WTC11 (cell line): ENCODE measurements around the gene TWIST1. TPM values are rescaled to one million over a fixed set of nuclear protein-coding genes. Genes with fewer than 3 reads are reported as not detected.

Source experiments
- ATAC-seq: fragments of 200-7000 bp; cut with Tn5 transposase; 2 replicates; pipeline ENCODE4 v1.10.0; 2021; ENCODE audit warnings: mild to moderate bottlenecking, moderate library complexity
- CTCF ChIA-PET: fragments of 300-600 bp; sonication (Branson Sonifier 250); formaldehyde crosslinking; loops from one replicate; lab custom pipeline; 2021; ENCODE audit warnings: antibody characterized with exemption; lab: Charles Lee
- POLR2A ChIA-PET: fragments of 350-600 bp; sonication (Branson Sonifier 250); formaldehyde crosslinking; loops from one replicate; lab custom pipeline; 2021; ENCODE audit warnings: antibody characterized with exemption; lab: Charles Lee
- DNase-seq: peaks from one replicate; pipeline ENCODE4 v3.0.0; 2021; ENCODE audit warnings: low spot score
- H3K27ac Mint-ChIP-seq: 2 replicates; pipeline ENCODE4 v1.8.0; 2021; ENCODE audit warnings: mixed read lengths
- H3K27me3 Mint-ChIP-seq: 2 replicates; pipeline ENCODE4 v1.8.0; 2021; ENCODE audit warnings: low read depth, mild to moderate bottlenecking, moderate library complexity, mixed read lengths
- H3K36me3 Mint-ChIP-seq: 2 replicates; pipeline ENCODE4 v1.8.0; 2021; ENCODE audit warnings: mixed read lengths
- H3K4me1 Mint-ChIP-seq: 2 replicates; pipeline ENCODE4 v1.8.0; 2022; ENCODE audit warnings: mixed read lengths
- H3K4me3 Mint-ChIP-seq: 2 replicates; pipeline ENCODE4 v1.8.0; 2021; ENCODE audit warnings: mild to moderate bottlenecking, moderate library complexity, mixed read lengths
- H3K9me3 Mint-ChIP-seq: 2 replicates; pipeline ENCODE4 v1.8.0; 2021; ENCODE audit warnings: mixed read lengths
- ATF1 ChIP-seq: sonication (generic); formaldehyde crosslinking; IDR thresholded peaks from 2 replicates; pipeline ENCODE4 v1.8.1; 2023; ENCODE audit warnings: mild to moderate bottlenecking, moderate library complexity, missing genetic modification reagents
- IRF2 ChIP-seq: sonication (generic); formaldehyde crosslinking; IDR thresholded peaks from 2 replicates; pipeline ENCODE4 v1.8.0; 2022; ENCODE audit warnings: low read depth, missing genetic modification reagents, borderline replicate concordance
- NR3C1 ChIP-seq: sonication (generic); formaldehyde crosslinking; conservative IDR thresholded peaks from 2 replicates; pipeline ENCODE4 v1.8.1; 2023; ENCODE audit warnings: low read depth, mild to moderate bottlenecking, missing genetic modification reagents
- PRRX2 ChIP-seq: fragments of 250-450 bp; sonication (Bioruptor Pico); IDR thresholded peaks from 2 replicates; pipeline ENCODE4 v1.8.0; 2021; ENCODE audit warnings: mild to moderate bottlenecking
- RELA ChIP-seq: sonication (generic); formaldehyde crosslinking; IDR thresholded peaks from 2 replicates; pipeline ENCODE4 v1.8.1; 2022; ENCODE audit warnings: missing genetic modification reagents, mild to moderate bottlenecking, borderline replicate concordance
- TCF7 ChIP-seq: sonication (generic); formaldehyde crosslinking; IDR thresholded peaks from 2 replicates; pipeline ENCODE4 v1.8.0; 2022; ENCODE audit warnings: mild to moderate bottlenecking, low read depth, missing genetic modification reagents, moderate library complexity
- ZNF232 ChIP-seq: sonication (generic); formaldehyde crosslinking; IDR thresholded peaks from 2 replicates; pipeline ENCODE4 v1.8.0; 2022; ENCODE audit warnings: mild to moderate bottlenecking, missing genetic modification reagents
- ZNF317 ChIP-seq: sonication (generic); formaldehyde crosslinking; IDR thresholded peaks from 2 replicates; pipeline ENCODE4 v1.8.1; 2023; ENCODE audit warnings: low read depth, mild to moderate bottlenecking, moderate library complexity, missing genetic modification reagents, borderline replicate concordance
- ZNF423 ChIP-seq: fragments of 250-450 bp; sonication (Bioruptor Pico); IDR thresholded peaks from 2 replicates; pipeline ENCODE4 v2.1.2; 2022; ENCODE audit warnings: mild to moderate bottlenecking, moderate library complexity
- total RNA-seq: library from RNA; stranded (reverse); gene quantifications from 3 replicates; pipeline ENCODE4 v1.2.3, GENCODE V29; 2021
- TF ChIP-seq, protein P1 (sequence below): sonication (generic); formaldehyde crosslinking; IDR thresholded peaks from 2 replicates; pipeline ENCODE4 v1.8.0; 2022; ENCODE audit warnings: mild to moderate bottlenecking, missing genetic modification reagents
- TF ChIP-seq, protein P2 (sequence below): sonication (generic); formaldehyde crosslinking; IDR thresholded peaks from 2 replicates; pipeline ENCODE4 v1.8.0; 2023; ENCODE audit warnings: mild to moderate bottlenecking, missing genetic modification reagents
- TF ChIP-seq, protein P3 (sequence below): sonication (generic); formaldehyde crosslinking; IDR thresholded peaks from 2 replicates; pipeline ENCODE4 v1.8.1; 2023; ENCODE audit warnings: mild to moderate bottlenecking, moderate library complexity, missing genetic modification reagents
- TF ChIP-seq, protein P4 (sequence below): sonication (generic); formaldehyde crosslinking; IDR thresholded peaks from 2 replicates; pipeline ENCODE4 v1.8.1; 2023; ENCODE audit warnings: mild to moderate bottlenecking, missing genetic modification reagents
- TF ChIP-seq, protein P5 (sequence below): sonication (generic); formaldehyde crosslinking; conservative IDR thresholded peaks from 2 replicates; pipeline ENCODE4 v1.8.1; 2023; ENCODE audit warnings: mild to moderate bottlenecking, low read depth, missing genetic modification reagents, moderate library complexity
- TF ChIP-seq, protein P6 (sequence below): fragments of 250-450 bp; sonication (Bioruptor Pico); IDR thresholded peaks from 2 replicates; pipeline ENCODE4 v1.9.0; 2021; ENCODE audit warnings: mild to moderate bottlenecking, borderline replicate concordance

Gene TWIST1
- total RNA-seq, 1 experiment from 2014 or later: not detected

DNA sequence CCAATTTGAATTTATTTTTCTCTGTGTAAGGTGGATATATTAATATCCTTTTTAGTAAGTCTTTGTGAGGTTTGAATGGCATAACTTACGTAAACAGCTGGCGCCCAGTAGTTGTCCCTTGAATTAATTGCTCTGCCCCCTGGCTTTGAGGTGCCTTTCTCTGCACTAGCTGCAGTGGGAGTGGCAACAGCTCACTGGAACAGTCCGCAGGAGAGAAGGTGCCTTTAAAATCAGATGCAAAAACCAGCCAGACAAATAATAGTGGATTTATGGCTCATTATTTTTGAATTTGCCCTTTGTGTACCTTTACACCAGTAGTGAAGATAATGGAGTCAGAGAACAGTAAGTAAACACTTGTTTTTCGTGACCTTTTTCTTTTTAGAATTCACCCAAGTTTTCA is 16.0 kb upstream of the TWIST1 start:
- ATAC-seq: no peak
- CTCF ChIA-PET: interaction anchor here (1.1 to 1.3 kb wide), 2 partner anchors 11 to 15 kb away, joined by 3 to 5 read pairs; no protein-coding TSS in a partner anchor
- POLR2A ChIA-PET: no interaction called here
- H3K27ac Mint-ChIP-seq: no peak overlapping the region
- H3K27me3 Mint-ChIP-seq: peaks cover 8% of the 10 kb centered on the region
- TF ChIP-seq, protein P1, sequence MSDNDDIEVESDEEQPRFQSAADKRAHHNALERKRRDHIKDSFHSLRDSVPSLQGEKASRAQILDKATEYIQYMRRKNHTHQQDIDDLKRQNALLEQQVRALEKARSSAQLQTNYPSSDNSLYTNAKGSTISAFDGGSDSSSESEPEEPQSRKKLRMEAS (CRISPR knock-in tag): no peak
- TF ChIP-seq NR3C1 (CRISPR knock-in tag) (no peak), TCF7 (CRISPR knock-in tag) (no peak), RELA (CRISPR knock-in tag) (no peak), ZNF317 (CRISPR knock-in tag) (no peak), ATF1 (CRISPR knock-in tag) (no peak), ZNF232 (CRISPR knock-in tag) (no peak), IRF2 (no peak), ZNF423 (CRISPR knock-in tag) (no peak), PRRX2 (CRISPR knock-in tag) (no peak)
- TF ChIP-seq, protein P2, sequence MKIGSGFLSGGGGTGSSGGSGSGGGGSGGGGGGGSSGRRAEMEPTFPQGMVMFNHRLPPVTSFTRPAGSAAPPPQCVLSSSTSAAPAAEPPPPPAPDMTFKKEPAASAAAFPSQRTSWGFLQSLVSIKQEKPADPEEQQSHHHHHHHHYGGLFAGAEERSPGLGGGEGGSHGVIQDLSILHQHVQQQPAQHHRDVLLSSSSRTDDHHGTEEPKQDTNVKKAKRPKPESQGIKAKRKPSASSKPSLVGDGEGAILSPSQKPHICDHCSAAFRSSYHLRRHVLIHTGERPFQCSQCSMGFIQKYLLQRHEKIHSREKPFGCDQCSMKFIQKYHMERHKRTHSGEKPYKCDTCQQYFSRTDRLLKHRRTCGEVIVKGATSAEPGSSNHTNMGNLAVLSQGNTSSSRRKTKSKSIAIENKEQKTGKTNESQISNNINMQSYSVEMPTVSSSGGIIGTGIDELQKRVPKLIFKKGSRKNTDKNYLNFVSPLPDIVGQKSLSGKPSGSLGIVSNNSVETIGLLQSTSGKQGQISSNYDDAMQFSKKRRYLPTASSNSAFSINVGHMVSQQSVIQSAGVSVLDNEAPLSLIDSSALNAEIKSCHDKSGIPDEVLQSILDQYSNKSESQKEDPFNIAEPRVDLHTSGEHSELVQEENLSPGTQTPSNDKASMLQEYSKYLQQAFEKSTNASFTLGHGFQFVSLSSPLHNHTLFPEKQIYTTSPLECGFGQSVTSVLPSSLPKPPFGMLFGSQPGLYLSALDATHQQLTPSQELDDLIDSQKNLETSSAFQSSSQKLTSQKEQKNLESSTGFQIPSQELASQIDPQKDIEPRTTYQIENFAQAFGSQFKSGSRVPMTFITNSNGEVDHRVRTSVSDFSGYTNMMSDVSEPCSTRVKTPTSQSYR: no peak
- TF ChIP-seq, protein P3, sequence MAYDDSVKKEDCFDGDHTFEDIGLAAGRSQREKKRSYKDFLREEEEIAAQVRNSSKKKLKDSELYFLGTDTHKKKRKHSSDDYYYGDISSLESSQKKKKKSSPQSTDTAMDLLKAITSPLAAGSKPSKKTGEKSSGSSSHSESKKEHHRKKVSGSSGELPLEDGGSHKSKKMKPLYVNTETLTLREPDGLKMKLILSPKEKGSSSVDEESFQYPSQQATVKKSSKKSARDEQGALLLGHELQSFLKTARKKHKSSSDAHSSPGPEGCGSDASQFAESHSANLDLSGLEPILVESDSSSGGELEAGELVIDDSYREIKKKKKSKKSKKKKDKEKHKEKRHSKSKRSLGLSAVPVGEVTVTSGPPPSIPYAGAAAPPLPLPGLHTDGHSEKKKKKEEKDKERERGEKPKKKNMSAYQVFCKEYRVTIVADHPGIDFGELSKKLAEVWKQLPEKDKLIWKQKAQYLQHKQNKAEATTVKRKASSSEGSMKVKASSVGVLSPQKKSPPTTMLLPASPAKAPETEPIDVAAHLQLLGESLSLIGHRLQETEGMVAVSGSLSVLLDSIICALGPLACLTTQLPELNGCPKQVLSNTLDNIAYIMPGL (CRISPR knock-in tag): no peak
- TF ChIP-seq, protein P4, sequence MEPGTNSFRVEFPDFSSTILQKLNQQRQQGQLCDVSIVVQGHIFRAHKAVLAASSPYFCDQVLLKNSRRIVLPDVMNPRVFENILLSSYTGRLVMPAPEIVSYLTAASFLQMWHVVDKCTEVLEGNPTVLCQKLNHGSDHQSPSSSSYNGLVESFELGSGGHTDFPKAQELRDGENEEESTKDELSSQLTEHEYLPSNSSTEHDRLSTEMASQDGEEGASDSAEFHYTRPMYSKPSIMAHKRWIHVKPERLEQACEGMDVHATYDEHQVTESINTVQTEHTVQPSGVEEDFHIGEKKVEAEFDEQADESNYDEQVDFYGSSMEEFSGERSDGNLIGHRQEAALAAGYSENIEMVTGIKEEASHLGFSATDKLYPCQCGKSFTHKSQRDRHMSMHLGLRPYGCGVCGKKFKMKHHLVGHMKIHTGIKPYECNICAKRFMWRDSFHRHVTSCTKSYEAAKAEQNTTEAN (CRISPR knock-in tag): no peak
- TF ChIP-seq, protein P5, sequence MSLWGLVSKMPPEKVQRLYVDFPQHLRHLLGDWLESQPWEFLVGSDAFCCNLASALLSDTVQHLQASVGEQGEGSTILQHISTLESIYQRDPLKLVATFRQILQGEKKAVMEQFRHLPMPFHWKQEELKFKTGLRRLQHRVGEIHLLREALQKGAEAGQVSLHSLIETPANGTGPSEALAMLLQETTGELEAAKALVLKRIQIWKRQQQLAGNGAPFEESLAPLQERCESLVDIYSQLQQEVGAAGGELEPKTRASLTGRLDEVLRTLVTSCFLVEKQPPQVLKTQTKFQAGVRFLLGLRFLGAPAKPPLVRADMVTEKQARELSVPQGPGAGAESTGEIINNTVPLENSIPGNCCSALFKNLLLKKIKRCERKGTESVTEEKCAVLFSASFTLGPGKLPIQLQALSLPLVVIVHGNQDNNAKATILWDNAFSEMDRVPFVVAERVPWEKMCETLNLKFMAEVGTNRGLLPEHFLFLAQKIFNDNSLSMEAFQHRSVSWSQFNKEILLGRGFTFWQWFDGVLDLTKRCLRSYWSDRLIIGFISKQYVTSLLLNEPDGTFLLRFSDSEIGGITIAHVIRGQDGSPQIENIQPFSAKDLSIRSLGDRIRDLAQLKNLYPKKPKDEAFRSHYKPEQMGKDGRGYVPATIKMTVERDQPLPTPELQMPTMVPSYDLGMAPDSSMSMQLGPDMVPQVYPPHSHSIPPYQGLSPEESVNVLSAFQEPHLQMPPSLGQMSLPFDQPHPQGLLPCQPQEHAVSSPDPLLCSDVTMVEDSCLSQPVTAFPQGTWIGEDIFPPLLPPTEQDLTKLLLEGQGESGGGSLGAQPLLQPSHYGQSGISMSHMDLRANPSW (CRISPR knock-in tag): no peak
- TF ChIP-seq, protein P6, sequence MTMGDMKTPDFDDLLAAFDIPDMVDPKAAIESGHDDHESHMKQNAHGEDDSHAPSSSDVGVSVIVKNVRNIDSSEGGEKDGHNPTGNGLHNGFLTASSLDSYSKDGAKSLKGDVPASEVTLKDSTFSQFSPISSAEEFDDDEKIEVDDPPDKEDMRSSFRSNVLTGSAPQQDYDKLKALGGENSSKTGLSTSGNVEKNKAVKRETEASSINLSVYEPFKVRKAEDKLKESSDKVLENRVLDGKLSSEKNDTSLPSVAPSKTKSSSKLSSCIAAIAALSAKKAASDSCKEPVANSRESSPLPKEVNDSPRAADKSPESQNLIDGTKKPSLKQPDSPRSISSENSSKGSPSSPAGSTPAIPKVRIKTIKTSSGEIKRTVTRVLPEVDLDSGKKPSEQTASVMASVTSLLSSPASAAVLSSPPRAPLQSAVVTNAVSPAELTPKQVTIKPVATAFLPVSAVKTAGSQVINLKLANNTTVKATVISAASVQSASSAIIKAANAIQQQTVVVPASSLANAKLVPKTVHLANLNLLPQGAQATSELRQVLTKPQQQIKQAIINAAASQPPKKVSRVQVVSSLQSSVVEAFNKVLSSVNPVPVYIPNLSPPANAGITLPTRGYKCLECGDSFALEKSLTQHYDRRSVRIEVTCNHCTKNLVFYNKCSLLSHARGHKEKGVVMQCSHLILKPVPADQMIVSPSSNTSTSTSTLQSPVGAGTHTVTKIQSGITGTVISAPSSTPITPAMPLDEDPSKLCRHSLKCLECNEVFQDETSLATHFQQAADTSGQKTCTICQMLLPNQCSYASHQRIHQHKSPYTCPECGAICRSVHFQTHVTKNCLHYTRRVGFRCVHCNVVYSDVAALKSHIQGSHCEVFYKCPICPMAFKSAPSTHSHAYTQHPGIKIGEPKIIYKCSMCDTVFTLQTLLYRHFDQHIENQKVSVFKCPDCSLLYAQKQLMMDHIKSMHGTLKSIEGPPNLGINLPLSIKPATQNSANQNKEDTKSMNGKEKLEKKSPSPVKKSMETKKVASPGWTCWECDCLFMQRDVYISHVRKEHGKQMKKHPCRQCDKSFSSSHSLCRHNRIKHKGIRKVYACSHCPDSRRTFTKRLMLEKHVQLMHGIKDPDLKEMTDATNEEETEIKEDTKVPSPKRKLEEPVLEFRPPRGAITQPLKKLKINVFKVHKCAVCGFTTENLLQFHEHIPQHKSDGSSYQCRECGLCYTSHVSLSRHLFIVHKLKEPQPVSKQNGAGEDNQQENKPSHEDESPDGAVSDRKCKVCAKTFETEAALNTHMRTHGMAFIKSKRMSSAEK: no peak
- TF ChIP-seq, all 79 proteins: peak for 0
- no peak overlapping the region for H3K4me3 Mint-ChIP-seq
- no peaks in the 10 kb centered on the region for H3K36me3 Mint-ChIP-seq
- no peak for DNase-seq
- H3K4me1 Mint-ChIP-seq: peaks cover 2% of the 10 kb centered on the region; the same call in 1 of the 2 replicates
- H3K9me3 Mint-ChIP-seq: no peaks in the 10 kb centered on the region
